ENCODE data around the gene NTN3. TPM values are rescaled to one million over a fixed set of nuclear protein-coding genes. Genes with fewer than 3 reads are reported as not detected.
A peak's percentile ranks its signal among the peaks of the same experiment; 100 is the strongest.

The NTN3 gene
- total and polyA plus RNA-seq, 12 donors: 0.16 to 1.5 (median 0.32) TPM; not detected in 3

DNA sequence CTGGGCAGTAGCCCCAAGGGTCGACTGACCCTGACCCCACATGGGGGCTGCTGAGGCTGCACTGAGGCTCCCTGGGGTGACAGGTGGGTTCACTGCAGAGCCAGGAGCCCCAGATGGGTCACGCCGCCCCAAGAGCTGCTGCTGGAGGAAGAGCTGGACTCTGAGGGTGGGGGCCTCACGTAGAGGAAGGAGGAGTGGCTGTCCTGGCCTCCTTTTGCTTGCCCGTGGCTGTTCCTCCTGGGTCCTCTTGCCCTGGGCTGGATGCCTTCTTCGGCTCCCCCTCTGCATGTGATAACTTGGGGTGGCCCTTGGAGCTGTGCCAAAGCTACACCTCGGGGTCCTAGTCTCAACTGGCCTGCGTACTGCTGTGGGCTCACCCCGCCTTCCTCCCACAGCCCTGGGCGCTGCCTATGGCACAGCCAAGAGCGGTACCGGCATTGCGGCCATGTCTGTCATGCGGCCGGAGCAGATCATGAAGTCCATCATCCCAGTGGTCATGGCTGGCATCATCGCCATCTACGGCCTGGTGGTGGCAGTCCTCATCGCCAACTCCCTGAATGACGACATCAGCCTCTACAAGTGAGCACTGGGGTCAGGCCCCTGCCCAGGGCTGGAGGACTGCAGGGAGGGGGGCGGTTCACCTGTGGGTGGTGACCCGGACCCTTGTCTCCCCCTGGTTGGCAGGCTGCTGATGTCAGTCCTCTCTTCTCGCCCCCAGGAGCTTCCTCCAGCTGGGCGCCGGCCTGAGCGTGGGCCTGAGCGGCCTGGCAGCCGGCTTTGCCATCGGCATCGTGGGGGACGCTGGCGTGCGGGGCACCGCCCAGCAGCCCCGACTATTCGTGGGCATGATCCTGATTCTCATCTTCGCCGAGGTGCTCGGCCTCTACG, 48.0 kb downstream of the NTN3 start:
- intact Hi-C loops (cut with DNase I): no loop called here
- WGBS, 4 donors: 78 to 83% (median 82%) methylated on average over 25 to 39 of the region's 39 CpGs
- Histone ChIP-seq H3K27me3 (no peaks in the 10 kb centered on the region), H3K27ac (peak overlapping the region; percentile 25 to 99 (median 97)), H3K36me3 (replicated peaks in 1 of 2) (peaks cover 0 to 18% of the 10 kb centered on the region in 2 donors), H3K9me3 (replicated peaks in 1 of 3) (no peaks in the 10 kb centered on the region), H3K4me1 (replicated peaks in 1 of 2) (peaks cover 49 to 61% of the 10 kb centered on the region in 2 donors), H3K4me3 (peak overlapping the region in 1 of 4 donors; percentile 89)
- TF ChIP-seq POLR2A (IDR thresholded peaks at IDR 0.05): no peak
- TF ChIP-seq CTCF (IDR thresholded peaks at IDR 0.05): no peak
- DNase-seq: peak in 2 of 7 donors; percentile 49 to 56

DNA sequence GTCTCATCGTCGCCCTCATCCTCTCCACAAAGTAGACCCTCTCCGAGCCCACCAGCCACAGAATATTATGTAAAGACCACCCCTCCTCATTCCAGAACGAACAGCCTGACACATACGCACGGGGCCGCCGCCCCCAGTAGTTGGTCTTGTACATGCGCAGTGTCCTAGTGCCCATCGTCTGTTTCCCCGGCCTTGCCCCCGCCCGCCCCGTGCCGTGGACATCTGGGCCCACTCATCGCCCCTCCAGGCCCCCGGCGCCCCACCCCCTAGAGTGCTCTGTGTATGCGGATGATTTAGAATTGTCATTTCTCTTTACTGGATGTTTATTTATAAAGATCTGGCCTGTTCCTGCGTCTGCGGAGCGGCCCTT, 48.6 kb downstream of the NTN3 start:
- Histone ChIP-seq H3K4me1 (replicated peaks in 1 of 2) (peaks cover 49 to 61% of the 10 kb centered on the region in 2 donors), H3K9me3 (replicated peaks in 1 of 3) (no peaks in the 10 kb centered on the region), H3K4me3 (peak overlapping the region in 1 of 4 donors; percentile 89), H3K27me3 (no peaks in the 10 kb centered on the region), H3K36me3 (replicated peaks in 1 of 2) (peaks cover 0 to 25% of the 10 kb centered on the region in 2 donors), H3K27ac (peak overlapping the region; percentile 25 to 99 (median 96))
- intact Hi-C loops (cut with DNase I): no loop called here
- TF ChIP-seq CTCF (IDR thresholded peaks at IDR 0.05) (no peak), POLR2A (IDR thresholded peaks at IDR 0.05) (no peak)
- peak in 3 of 7 donors; percentile 35 to 49 (median 46) for DNase-seq
- 32 to 44% (median 38%) methylated on average over 16 to 22 of the region's 22 CpGs for WGBS, 4 donors

- TF ChIP-seq CTCF (IDR thresholded peaks at IDR 0.05) (no peak), POLR2A (IDR thresholded peaks at IDR 0.05) (peak; percentile 52 to 85)
- no peaks in the 10 kb centered on the region for H3K9me3 ChIP-seq (replicated peaks in 1 of 3)
- DNase-seq: peak; percentile 92 to 97 (median 94)
- H3K36me3 ChIP-seq (replicated peaks in 1 of 2): peaks cover 0 to 30% of the 10 kb centered on the region in 2 donors
- intact Hi-C loops (cut with DNase I): no loop called here
- H3K4me3 ChIP-seq: peak within 1 kb of the TSS in 3 of 4 donors; percentile 39 to 89 (median 73)
- H3K4me1 ChIP-seq (replicated peaks in 1 of 2): peaks cover 45 to 55% of the 10 kb centered on the region in 2 donors
- H3K27ac ChIP-seq: peak within 1 kb of the TSS; percentile 25 to 99 (median 96)
- H3K27me3 ChIP-seq: no peaks in the 10 kb centered on the region
- 0 to 1% (median 0%) methylated on average over 1 to 83 of the region's 83 CpGs for WGBS, 4 donors
Measured at GRCh38 chr16:2520097-2520783, 49.1 kb downstream of the NTN3 start, which contains the start of gene AMDHD2. TSS of gene AMDHD2 (plus strand) at chr16:2520371. CDS start at chr16:2520459, 88 bp downstream.
